DMS153 treated with DMSO at 0.1 percent for 48 hours (cell line): Measurements from ENCODE around the gene ARRDC5.
"Not testable (repeated sequence)": the region's sequence is repeated elsewhere in the genome, so short reads cannot be mapped to it uniquely, and the experiment has no call there.

ENCODE experiments used
- DNase-seq: peaks from one replicate; lab custom pipeline; 2025; ENCODE audit not compliant: unreplicated experiment; lab: John Stamatoyannopoulos, UW

Gene ARRDC5

GRCh38 chr19:4871711-4872110 is 31.0 kb downstream of the ARRDC5 start:
- DNase-seq = no peak

- DNase-seq = no peak
Measured at GRCh38 chr19:4870025-4870700, 32.5 kb downstream of the ARRDC5 start.

- no peak for DNase-seq
Measured at GRCh38 chr19:4868286-4868834, 34.3 kb downstream of the ARRDC5 start.

- DNase-seq = peak; percentile 35
Measured at GRCh38 chr19:4867534-4868285, 35.0 kb downstream of the ARRDC5 start, which contains the start of gene PLIN3. PLIN3 (minus strand) TSS chr19:4867667; CDS start chr19:4861394, 6,273 bp downstream.

- DNase-seq = no peak
Measured at GRCh38 chr19:4866595-4867424, 35.9 kb downstream of the ARRDC5 start.

- peak; percentile 18 for DNase-seq
Measured at GRCh38 chr19:4861147-4861546, 41.5 kb downstream of the ARRDC5 start.

GRCh38 chr19:4859697-4860096 is 43.0 kb downstream of the ARRDC5 start:
- DNase-seq = no peak

- not testable (repeated sequence) for DNase-seq
Measured at GRCh38 chr19:4856468-4856867, 46.2 kb downstream of the ARRDC5 start.

- not testable (repeated sequence) for DNase-seq
Measured at GRCh38 chr19:4853506-4853905, 49.2 kb downstream of the ARRDC5 start.

GRCh38 chr19:4852484-4852883 is 50.2 kb downstream of the ARRDC5 start:
- DNase-seq = no peak

GRCh38 chr19:4851551-4852290 is 51.0 kb downstream of the ARRDC5 start:
- no peak for DNase-seq

- no peak for DNase-seq
Measured at GRCh38 chr19:4849019-4849418, 53.7 kb downstream of the ARRDC5 start.

GRCh38 chr19:4847190-4847973 is 55.3 kb downstream of the ARRDC5 start:
- no peak for DNase-seq

GRCh38 chr19:4845975-4846374 is 56.7 kb downstream of the ARRDC5 start:
- DNase-seq = not testable (repeated sequence)

- no peak for DNase-seq
Measured at GRCh38 chr19:4844348-4845179, 58.1 kb downstream of the ARRDC5 start.

GRCh38 chr19:4843647-4843965 is 59.1 kb downstream of the ARRDC5 start:
- no peak for DNase-seq
